Activated CD8-positive, alpha-beta memory T cell treated with anti-CD3 and anti-CD28 coated beads, Interleukin-2, amount 50 U/mL, for 24 hours (primary cell): ENCODE measurements around the gene KRTAP21-1.
"Not testable (repeated sequence)": the region's sequence is repeated elsewhere in the genome, so short reads cannot be mapped to it uniquely, and the experiment has no call there.

Experiments used
- DNase-seq: peaks from one replicate; pipeline ENCODE4 v3.0.0-alpha.2; 2020; ENCODE audit errors: extremely low read depth

Gene KRTAP21-1

GRCh38 chr21:30755328-30755727 is at the start of gene KRTAP21-1:
TSS of gene KRTAP21-1 (minus strand) at chr21:30755428. CDS start at chr21:30755378, 50 bp downstream.
- not testable (repeated sequence) for DNase-seq

- no peak for DNase-seq
These were observed 45.4 kb upstream of the KRTAP21-1 start for GRCh38 chr21:30800605-30801004.

GRCh38 chr21:30793581-30794314 is 38.5 kb upstream of the KRTAP21-1 start:
- no peak for DNase-seq

- DNase-seq, result no peak
These were observed 24.0 kb upstream of the KRTAP21-1 start for GRCh38 chr21:30779249-30779648.

- no peak for DNase-seq
These were observed 14.7 kb upstream of the KRTAP21-1 start for GRCh38 chr21:30769724-30770431.

GRCh38 chr21:30760776-30761175 is 5.5 kb upstream of the KRTAP21-1 start:
- no peak for DNase-seq

GRCh38 chr21:30758306-30758705 is 3.1 kb upstream of the KRTAP21-1 start:
- DNase-seq, result no peak

GRCh38 chr21:30747159-30747558 is 8.1 kb downstream of the KRTAP21-1 start, which contains the start of gene KRTAP21-2:
TSS of gene KRTAP21-2 (minus strand) at chr21:30747259. CDS start at chr21:30747202, 57 bp downstream.
- DNase-seq, result no peak

DNA sequence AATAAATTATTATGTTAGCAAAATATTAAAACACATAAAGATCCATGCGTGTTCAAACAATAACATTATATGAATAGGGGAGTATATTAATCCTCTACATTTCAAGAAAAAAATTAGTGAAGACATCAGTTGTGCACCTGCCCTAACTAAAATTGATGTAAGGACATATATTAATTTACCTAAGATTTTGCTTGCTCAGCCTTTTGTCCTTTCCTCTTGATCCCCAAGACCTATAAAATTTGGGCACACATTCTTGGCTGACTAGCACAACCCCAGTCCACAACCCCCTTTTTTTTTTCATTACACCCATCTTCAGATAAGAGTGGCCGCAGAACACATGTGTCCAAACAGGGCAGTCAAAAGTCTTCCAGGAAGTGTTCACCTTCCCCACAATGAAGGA is 14.8 kb downstream of the KRTAP21-1 start:
- DNase-seq, result no peak

GRCh38 chr21:30733026-30733425 is 22.2 kb downstream of the KRTAP21-1 start:
- no peak for DNase-seq

- no peak for DNase-seq
These were observed 28.5 kb downstream of the KRTAP21-1 start for GRCh38 chr21:30726726-30727125.

DNA sequence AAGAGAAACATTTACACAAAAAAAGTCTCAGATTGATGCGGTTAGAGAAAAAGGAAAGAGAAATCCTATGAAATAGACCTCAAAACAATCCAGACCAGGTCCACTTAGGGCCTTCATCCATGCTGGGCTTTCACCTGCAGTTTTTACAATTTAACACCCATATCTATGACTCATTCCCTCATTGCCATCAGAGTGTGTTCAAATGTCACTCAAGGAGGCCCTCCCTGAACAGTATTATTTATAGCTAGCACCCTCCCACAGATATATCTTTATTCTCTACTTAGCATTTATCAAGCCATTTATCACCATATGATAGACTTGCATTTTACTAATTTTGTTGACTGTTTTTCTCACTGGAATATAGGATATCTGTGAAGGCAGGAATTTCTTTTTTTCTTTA is 35.8 kb downstream of the KRTAP21-1 start:
- DNase-seq, result no peak

- no peak for DNase-seq
These were observed 36.9 kb downstream of the KRTAP21-1 start, which contains the start of gene KRTAP21-3 for GRCh38 chr21:30718239-30718909. TSS of gene KRTAP21-3 (minus strand) at chr21:30718777. CDS start at chr21:30718759, 18 bp downstream.

DNA sequence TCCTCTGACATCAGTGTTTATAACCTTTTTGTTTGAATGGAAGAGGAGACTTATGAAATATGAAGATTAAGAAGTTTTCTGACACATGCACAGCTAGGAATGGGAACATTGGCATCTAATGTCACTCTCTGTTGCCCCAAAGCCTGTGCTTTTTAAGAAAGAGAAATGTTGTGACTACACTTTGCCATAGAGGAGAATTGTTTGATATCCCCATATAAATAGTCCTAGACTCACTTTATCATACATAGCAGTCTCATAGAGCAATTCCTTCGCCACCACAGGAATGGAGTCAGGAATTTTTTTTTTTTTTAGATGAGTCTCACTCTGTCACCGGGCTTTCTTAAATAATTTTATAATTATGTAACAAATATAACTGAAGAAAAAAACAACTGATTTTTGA is 38.1 kb downstream of the KRTAP21-1 start:
- no peak for DNase-seq

GRCh38 chr21:30714946-30715345 is 40.3 kb downstream of the KRTAP21-1 start:
- DNase-seq, result no peak

GRCh38 chr21:30714456-30714855 is 40.8 kb downstream of the KRTAP21-1 start:
- DNase-seq, result no peak

DNA sequence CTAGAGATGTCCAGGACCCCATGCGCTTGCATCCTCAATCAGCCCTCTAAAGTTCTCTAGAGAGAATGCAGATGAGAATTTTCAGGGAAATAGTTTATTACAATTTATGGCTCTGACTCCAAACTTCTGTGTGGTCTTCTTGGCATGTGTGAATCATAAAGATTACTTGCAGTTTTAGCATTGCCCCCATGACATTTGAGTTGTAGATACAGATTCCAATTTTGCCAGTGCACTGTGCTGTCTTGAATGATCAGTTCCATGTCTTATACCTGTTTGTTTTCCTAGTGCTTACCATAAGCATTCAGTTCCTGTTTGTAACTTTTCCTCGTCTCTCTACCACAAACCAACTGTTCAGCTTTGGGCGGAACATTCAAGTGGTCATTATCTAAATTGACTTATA is 41.5 kb downstream of the KRTAP21-1 start:
- no peak for DNase-seq

DNA sequence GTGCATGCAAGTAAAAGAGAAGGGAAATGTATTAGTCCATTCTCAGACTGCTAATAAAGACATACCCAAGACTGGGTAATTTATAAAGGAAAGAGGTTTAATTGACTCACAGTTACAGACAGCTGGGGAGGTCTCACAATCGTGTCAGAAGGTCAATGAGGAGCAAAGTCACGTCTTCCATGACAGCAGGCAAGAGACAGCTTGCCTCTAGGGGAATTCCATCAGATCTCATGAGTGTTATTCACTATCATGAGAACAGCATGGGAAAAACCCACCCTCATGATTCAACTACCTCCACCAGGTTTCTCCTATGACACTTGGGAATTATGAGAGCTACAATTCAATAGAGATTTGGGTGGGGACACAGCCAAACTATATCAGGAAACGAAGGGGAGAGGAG is 44.7 kb downstream of the KRTAP21-1 start:
- DNase-seq, result no peak

DNA sequence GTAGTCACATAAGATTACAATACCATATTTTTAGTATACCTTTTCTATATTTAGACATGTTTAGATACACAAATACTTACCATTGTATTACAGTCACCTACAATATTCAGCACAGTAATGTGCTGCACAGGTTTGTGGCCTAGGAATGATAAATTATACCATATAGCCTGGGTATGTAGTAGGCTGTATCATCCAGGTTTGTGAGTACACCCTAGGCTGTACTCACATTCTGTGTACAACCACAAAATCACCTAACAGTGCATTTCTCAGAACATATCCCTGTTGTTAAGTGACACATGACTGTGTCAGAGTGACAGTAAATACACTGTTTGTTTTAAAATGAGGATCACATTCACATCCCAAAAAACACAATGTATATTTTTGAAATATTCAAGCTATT is 47.8 kb downstream of the KRTAP21-1 start:
- no peak for DNase-seq
